Lower lobe of right lung (tissue), 2 donors: ENCODE results near the gene SESTD1. TPM values are rescaled to one million over a fixed set of nuclear protein-coding genes. Genes with fewer than 3 reads are reported as not detected.

ENCODE experiments used
- ATAC-seq, 2 donors: fragments of 200-7000 bp; cut with Tn5 transposase; one replicate each; pipeline ENCODE4 v1.9.1; 2020 to 2022; ENCODE audit warnings: mild to moderate bottlenecking in 2 of 2, moderate library complexity in 2 of 2
- DNase-seq: peaks from one replicate; pipeline ENCODE4 v3.0.0-alpha.2; 2020
- H3K27ac ChIP-seq: fragments of 200-600 bp; one replicate; pipeline ENCODE4 v1.8.0; 2022
- H3K27me3 ChIP-seq: fragments of 200-600 bp; one replicate; pipeline ENCODE4 v1.8.0; 2022; ENCODE audit warnings: low read depth
- H3K36me3 ChIP-seq: fragments of 200-600 bp; one replicate; pipeline ENCODE4 v1.8.0; 2022; ENCODE audit warnings: mild to moderate bottlenecking
- H3K4me1 ChIP-seq: fragments of 200-600 bp; one replicate; pipeline ENCODE4 v1.8.0; 2022
- H3K4me3 ChIP-seq: fragments of 200-600 bp; one replicate; pipeline ENCODE4 v1.8.0; 2022; ENCODE audit warnings: mild to moderate bottlenecking
- H3K9me3 ChIP-seq: fragments of 200-600 bp; one replicate; pipeline ENCODE4 v1.8.0; 2022
- CTCF ChIP-seq: fragments of 200-600 bp; IDR thresholded peaks from one replicate; pipeline ENCODE4 v1.8.0; 2022; ENCODE audit warnings: antibody characterized with exemption, mild to moderate bottlenecking
- intact Hi-C: fragments of 100-400 bp; cut with DNase I; formaldehyde crosslinking; loops from one replicate; pipeline ENCODE4 v1.11.0; 2022
- long read RNA-seq: library from polyadenylated mRNA; unstranded; transcript quantifications from one replicate; pipeline ENCODE4 v2.0.0, GENCODE V29; 2021
- total RNA-seq: library from RNA; stranded (reverse); fragmentation: NEBNext Ultra II Directional; extraction: Animal tissue kit (Norgen Biotek cat#: 25700); gene quantifications from one replicate; pipeline ENCODE4 v1.2.1, GENCODE V29; 2021
- donor health status: DM: no; HTN: yes; CAD: no; lungs with severe emphysema.

The SESTD1 gene
- 107 TPM for total RNA-seq
- long read RNA-seq, full-length matches to known transcripts: 40 of 73 reads
- long read RNA-seq, partial matches to known transcripts: 11 of 73 reads
- long read RNA-seq, other reads (novel, unspliced or antisense): 22 of 73 reads

- DNase-seq (peak; percentile 87), ATAC-seq (peak; percentile 84 to 91)
- H3K27me3 ChIP-seq: no peaks in the 10 kb centered on the region
- H3K27ac ChIP-seq: peak within 1 kb of the TSS; percentile 88
- H3K4me1 ChIP-seq: peaks cover 32% of the 10 kb centered on the region
- H3K4me3 ChIP-seq: peak within 1 kb of the TSS; percentile 80
- H3K9me3 ChIP-seq: no peaks in the 10 kb centered on the region
- no peak for TF ChIP-seq CTCF
- intact Hi-C loops: no loop called here
- no peaks in the 10 kb centered on the region for H3K36me3 ChIP-seq
Observed at GRCh38 chr2:179264368-179265081, at the start of gene SESTD1. Gene SESTD1, minus strand, starts transcription at chr2:179264832. Its CDS starts 72,991 bp downstream, at chr2:179191841.

- no peak for DNase-seq
- Histone ChIP-seq H3K27ac (no peak overlapping the region), H3K9me3 (no peaks in the 10 kb centered on the region), H3K27me3 (no peaks in the 10 kb centered on the region), H3K4me3 (no peak overlapping the region), H3K36me3 (no peaks in the 10 kb centered on the region), H3K4me1 (no peaks in the 10 kb centered on the region)
- no peak for ATAC-seq
- TF ChIP-seq CTCF: no peak
- intact Hi-C loops: no loop called here
Observed at GRCh38 chr2:179313057-179313456, 48.4 kb upstream of the SESTD1 start.

- no peak for TF ChIP-seq CTCF
- Histone ChIP-seq H3K27me3 (no peaks in the 10 kb centered on the region), H3K4me3 (no peak overlapping the region), H3K9me3 (no peaks in the 10 kb centered on the region), H3K36me3 (no peaks in the 10 kb centered on the region), H3K27ac (no peak overlapping the region), H3K4me1 (no peaks in the 10 kb centered on the region)
- intact Hi-C loops: no loop called here
- DNase-seq (no peak), ATAC-seq (peak in 1 of 2 donors; percentile 51)
Observed at GRCh38 chr2:179311101-179311500, 46.5 kb upstream of the SESTD1 start.

- TF ChIP-seq CTCF: no peak
- Histone ChIP-seq H3K36me3 (no peaks in the 10 kb centered on the region), H3K9me3 (no peaks in the 10 kb centered on the region), H3K4me1 (no peaks in the 10 kb centered on the region), H3K4me3 (no peak overlapping the region), H3K27ac (no peak overlapping the region), H3K27me3 (no peaks in the 10 kb centered on the region)
- intact Hi-C loops: no loop called here
- no peak for DNase-seq
- ATAC-seq: no peak
Observed at GRCh38 chr2:179307616-179308371, 43.2 kb upstream of the SESTD1 start.

- Histone ChIP-seq H3K9me3 (no peaks in the 10 kb centered on the region), H3K4me1 (no peaks in the 10 kb centered on the region), H3K36me3 (no peaks in the 10 kb centered on the region), H3K4me3 (no peak overlapping the region), H3K27me3 (no peaks in the 10 kb centered on the region), H3K27ac (no peak overlapping the region)
- no peak for ATAC-seq
- no peak for TF ChIP-seq CTCF
- no peak for DNase-seq
- intact Hi-C loops: no loop called here
Observed at GRCh38 chr2:179305125-179305524, 40.5 kb upstream of the SESTD1 start.
